ENCODE data around the gene ZNF219. TPM values are rescaled to one million over a fixed set of nuclear protein-coding genes. Genes with fewer than 3 reads are reported as not detected.

ZNF219 gene
- total and polyA plus RNA-seq, 2 of the 13 experiments (the other 11 are each of a cell fraction or from before 2014, with no cell fraction given) = 34.5 to 36.6 TPM

- TF ChIP-seq FOXA1 (IDR thresholded peaks at IDR 0.05) = no peak
- TF ChIP-seq FOXA1 (CRISPR knock-in tag; IDR thresholded peaks at IDR 0.05) = no peak
- TF ChIP-seq, protein P1, sequence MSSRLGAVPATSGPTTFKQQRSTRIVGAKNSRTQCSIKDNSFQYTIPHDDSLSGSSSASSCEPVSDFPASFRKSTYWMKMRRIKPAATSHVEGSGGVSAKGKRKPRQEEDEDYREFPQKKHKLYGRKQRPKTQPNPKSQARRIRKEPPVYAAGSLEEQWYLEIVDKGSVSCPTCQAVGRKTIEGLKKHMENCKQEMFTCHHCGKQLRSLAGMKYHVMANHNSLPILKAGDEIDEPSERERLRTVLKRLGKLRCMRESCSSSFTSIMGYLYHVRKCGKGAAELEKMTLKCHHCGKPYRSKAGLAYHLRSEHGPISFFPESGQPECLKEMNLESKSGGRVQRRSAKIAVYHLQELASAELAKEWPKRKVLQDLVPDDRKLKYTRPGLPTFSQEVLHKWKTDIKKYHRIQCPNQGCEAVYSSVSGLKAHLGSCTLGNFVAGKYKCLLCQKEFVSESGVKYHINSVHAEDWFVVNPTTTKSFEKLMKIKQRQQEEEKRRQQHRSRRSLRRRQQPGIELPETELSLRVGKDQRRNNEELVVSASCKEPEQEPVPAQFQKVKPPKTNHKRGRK (CRISPR knock-in tag; IDR thresholded peaks at IDR 0.05) = no peak
- no peak for TF ChIP-seq HNRNPLL (IDR thresholded peaks at IDR 0.05; ENCODE audit: low read depth, low read length, poor library complexity, severe bottlenecking)
- TF ChIP-seq HHEX (CRISPR knock-in tag; IDR thresholded peaks at IDR 0.05) = no peak
- TF ChIP-seq ZNF879 (CRISPR knock-in tag; IDR thresholded peaks at IDR 0.05) = no peak
- TF ChIP-seq DNMT1 (CRISPR knock-in tag; IDR thresholded peaks at IDR 0.05) = no peak; the same call in 1 of the 2 replicates
- no peak for TF ChIP-seq SNRNP70 (IDR thresholded peaks at IDR 0.05; ENCODE audit: low read depth, low read length)
- no peak for TF ChIP-seq PHF8 (CRISPR knock-in tag; IDR thresholded peaks at IDR 0.05)
- no peak for TF ChIP-seq KLF12 (CRISPR knock-in tag; IDR thresholded peaks at IDR 0.05; ENCODE audit: borderline replicate concordance)
- TF ChIP-seq BATF2 (CRISPR knock-in tag; IDR thresholded peaks at IDR 0.05) = no peak
- no peak for TF ChIP-seq ZNF883 (CRISPR knock-in tag; IDR thresholded peaks at IDR 0.05; ENCODE audit: not compliant biosample characterization)
- no peak for TF ChIP-seq ZXDC (CRISPR knock-in tag; IDR thresholded peaks at IDR 0.05)
- TF ChIP-seq ZSCAN29 (CRISPR knock-in tag; conservative IDR thresholded peaks at IDR 0.05) = no peak
- no peak for TF ChIP-seq NFATC3 (CRISPR knock-in tag; IDR thresholded peaks at IDR 0.05)
- no peak for TF ChIP-seq ZNF101 (CRISPR knock-in tag; IDR thresholded peaks at IDR 0.05; ENCODE audit: borderline replicate concordance, low read depth)
- no peak for TF ChIP-seq ASH2L (IDR thresholded peaks at IDR 0.05; ENCODE audit: insufficient read length, low read depth, low read length)
- no peak for TF ChIP-seq ZNF136 (CRISPR knock-in tag; IDR thresholded peaks at IDR 0.05; ENCODE audit: low read depth)
- peak; percentile 61 for TF ChIP-seq RBM22 (optimal IDR thresholded peaks at IDR 0.05; ENCODE audit: low read length)
- TF ChIP-seq SNAPC4 (CRISPR knock-in tag; IDR thresholded peaks at IDR 0.05) = no peak
- no peak for TF ChIP-seq RBM39 (IDR thresholded peaks at IDR 0.05; ENCODE audit: low read depth, low read length, poor library complexity, severe bottlenecking)
Observed at GRCh38 chr14:21096978-21097635, 1.3 kb downstream of the ZNF219 start (continued).

All from HepG2 (cell line).